Measurements from ENCODE around the gene ALOX12.

DNA sequence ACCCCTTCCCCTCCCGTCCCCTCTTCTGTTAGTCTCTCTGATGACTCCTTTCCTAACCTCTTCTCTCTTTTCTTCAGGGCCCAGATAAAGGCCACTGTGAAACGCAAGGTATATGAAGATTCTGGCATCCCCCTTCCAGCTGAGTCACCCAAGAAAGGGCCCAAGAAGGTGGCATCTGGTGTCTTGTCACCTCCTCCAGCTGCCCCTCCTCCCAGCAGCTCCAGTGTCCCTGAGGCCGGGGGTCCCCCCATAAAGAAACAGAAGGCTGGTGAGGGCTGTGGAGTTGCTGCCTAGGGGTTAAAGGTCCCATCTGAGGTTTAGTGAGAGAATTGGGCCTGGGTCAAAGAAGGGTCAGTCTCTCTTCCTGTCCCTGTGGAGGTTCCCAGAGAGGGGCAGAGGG lies 20.6 kb downstream of the ALOX12 start:
- TF ChIP-seq EZH2 (IDR thresholded peaks at IDR 0.05) = no peak
- TF ChIP-seq POLR2AphosphoS5 (IDR thresholded peaks at IDR 0.05; ENCODE audit: borderline replicate concordance, low read depth, low read length) = no peak
